ENCODE measurements around the gene EEF1A2. TPM values are rescaled to one million over a fixed set of nuclear protein-coding genes. Genes with fewer than 3 reads are reported as not detected.

EEF1A2 gene
- total and polyA plus RNA-seq, 2 donors (not counting 3 experiments of a cell fraction or from before 2014, with no cell fraction given), result 2.7 to 3.4 TPM

DNA sequence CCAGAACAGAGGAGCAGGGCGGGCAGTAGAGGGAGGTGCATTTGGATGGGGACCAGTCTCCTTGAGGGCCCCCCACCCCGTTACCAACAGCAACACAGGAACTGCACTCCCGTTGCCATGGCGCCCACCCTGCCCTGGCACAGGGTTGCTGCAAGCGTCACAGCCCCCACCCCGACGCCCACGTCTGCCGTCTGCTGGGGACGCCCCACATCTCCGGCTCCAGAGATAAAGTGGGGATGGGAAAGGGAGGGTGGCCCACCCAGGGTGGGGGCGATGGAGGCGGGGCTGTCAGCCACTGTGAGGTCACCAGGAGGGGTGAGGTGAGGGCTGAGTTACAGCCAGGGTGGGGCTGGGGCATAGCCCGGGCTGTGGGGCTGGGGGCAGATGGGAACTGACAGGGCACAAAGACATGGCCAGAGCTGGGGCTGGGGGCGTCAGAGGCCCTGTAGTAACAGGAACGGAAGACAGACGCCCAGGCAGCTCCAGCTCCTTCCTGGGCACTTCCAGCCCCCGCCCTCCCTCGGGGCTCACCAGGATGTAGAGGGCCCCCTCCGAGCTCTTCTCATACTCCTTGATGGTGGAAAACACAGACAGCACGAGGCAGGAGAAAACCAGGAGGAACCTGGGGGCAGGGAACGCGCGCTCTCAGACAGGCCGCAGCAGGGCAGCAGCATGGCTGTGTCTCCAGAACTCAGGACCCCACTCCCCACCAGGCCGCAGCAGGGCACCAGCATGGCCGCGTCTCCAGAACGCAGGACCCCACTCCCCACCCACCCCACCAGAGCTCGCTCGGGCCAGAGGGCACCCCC is 52.5 kb downstream of the EEF1A2 start:
- Histone ChIP-seq H3K79me2 (ENCODE audit: control insufficient read depth, insufficient read depth, low read length) (no peaks in the 10 kb centered on the region), H3K4me1 (ENCODE audit: control insufficient read depth, extremely low read depth, insufficient read depth, low read length) (no peaks in the 10 kb centered on the region), H3K9ac (replicated peaks; ENCODE audit: extremely low read depth, insufficient read depth, low read length) (no peak overlapping the region), H2AFZ (ENCODE audit: low read depth, low read length) (no peak overlapping the region), H3K27me3 (ENCODE audit: control insufficient read depth in 2 of 2, insufficient read depth in 2 of 2, low read length in 2 of 2) (no peaks in the 10 kb centered on the region), H3K4me2 (ENCODE audit: insufficient read depth, low read length) (no peak overlapping the region), H3K4me3 (replicated peaks in 1 of 3; ENCODE audit: insufficient read depth in 1 of 3, low read depth in 1 of 3, low read length in 3 of 3) (no peak overlapping the region), H3K36me3 (ENCODE audit: control insufficient read depth in 2 of 2, extremely low read depth in 1 of 2, insufficient read depth in 2 of 2, low read length in 2 of 2) (no peaks in the 10 kb centered on the region), H4K20me1 (replicated peaks; ENCODE audit: control insufficient read depth, extremely low read depth, insufficient read depth, low read length) (no peaks in the 10 kb centered on the region), H3K9me1 (replicated peaks; ENCODE audit: control insufficient read depth, extremely low read depth, insufficient read depth, low read length) (no peaks in the 10 kb centered on the region), H3K9me3 (replicated peaks; ENCODE audit: control insufficient read depth, insufficient read depth, low read length) (no peaks in the 10 kb centered on the region), H3K27ac (ENCODE audit: insufficient read depth, low read depth, low read length) (no peak overlapping the region)
- no peak for FAIRE-seq
- intact Hi-C loops (cut with micrococcal nuclease), result no loop called here
- TF ChIP-seq, protein P1, sequence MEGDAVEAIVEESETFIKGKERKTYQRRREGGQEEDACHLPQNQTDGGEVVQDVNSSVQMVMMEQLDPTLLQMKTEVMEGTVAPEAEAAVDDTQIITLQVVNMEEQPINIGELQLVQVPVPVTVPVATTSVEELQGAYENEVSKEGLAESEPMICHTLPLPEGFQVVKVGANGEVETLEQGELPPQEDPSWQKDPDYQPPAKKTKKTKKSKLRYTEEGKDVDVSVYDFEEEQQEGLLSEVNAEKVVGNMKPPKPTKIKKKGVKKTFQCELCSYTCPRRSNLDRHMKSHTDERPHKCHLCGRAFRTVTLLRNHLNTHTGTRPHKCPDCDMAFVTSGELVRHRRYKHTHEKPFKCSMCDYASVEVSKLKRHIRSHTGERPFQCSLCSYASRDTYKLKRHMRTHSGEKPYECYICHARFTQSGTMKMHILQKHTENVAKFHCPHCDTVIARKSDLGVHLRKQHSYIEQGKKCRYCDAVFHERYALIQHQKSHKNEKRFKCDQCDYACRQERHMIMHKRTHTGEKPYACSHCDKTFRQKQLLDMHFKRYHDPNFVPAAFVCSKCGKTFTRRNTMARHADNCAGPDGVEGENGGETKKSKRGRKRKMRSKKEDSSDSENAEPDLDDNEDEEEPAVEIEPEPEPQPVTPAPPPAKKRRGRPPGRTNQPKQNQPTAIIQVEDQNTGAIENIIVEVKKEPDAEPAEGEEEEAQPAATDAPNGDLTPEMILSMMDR (IDR thresholded peaks at IDR 0.05; ENCODE audit: extremely low read depth in 1 of 2, insufficient read depth in 1 of 2, low read depth in 1 of 2, low read length in 2 of 2), result no peak
- TF ChIP-seq, protein P2, sequence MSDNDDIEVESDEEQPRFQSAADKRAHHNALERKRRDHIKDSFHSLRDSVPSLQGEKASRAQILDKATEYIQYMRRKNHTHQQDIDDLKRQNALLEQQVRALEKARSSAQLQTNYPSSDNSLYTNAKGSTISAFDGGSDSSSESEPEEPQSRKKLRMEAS (IDR thresholded peaks at IDR 0.05; ENCODE audit: insufficient read depth, insufficient read length), result no peak
- TF ChIP-seq GATA2 (IDR thresholded peaks at IDR 0.05; ENCODE audit: insufficient read depth, insufficient read length, low read depth, low read length), result no peak
- no peak for TF ChIP-seq POLR2AphosphoS5 (IDR thresholded peaks at IDR 0.05; ENCODE audit: insufficient read depth, low read depth, low read length)
- no peak for TF ChIP-seq JUN (IDR thresholded peaks at IDR 0.05; ENCODE audit: borderline replicate concordance, insufficient read depth, insufficient read length, low read depth)
- TF ChIP-seq MYC (IDR thresholded peaks at IDR 0.05; ENCODE audit: low read depth, low read length), result no peak
- no peak for TF ChIP-seq EZH2 (IDR thresholded peaks at IDR 0.05; ENCODE audit: borderline replicate concordance, low read depth, low read length, severe bottlenecking)
- TF ChIP-seq POLR2A (IDR thresholded peaks at IDR 0.05; ENCODE audit: low read depth, low read length), result no peak
- TF ChIP-seq FOS (IDR thresholded peaks at IDR 0.05; ENCODE audit: borderline replicate concordance, insufficient read depth, low read length), result no peak
- dilution Hi-C loops (cut with MboI; ENCODE audit: extremely low pct_ligation_motif_present, low sequenced_read_pairs), result no loop called here
- DNase-seq (ENCODE audit: low read depth, low spot score), result no peak
- ChIA-PET POLR2A (no interaction called here), CTCF (interaction anchor here (0.7 to 1.0 kb wide), 2 partner anchors 50 to 75 kb away, joined by 3 read pairs; partner anchors contain the start of gene PPDPF)
- BruUV-seq (replicated peaks), result no TSS peak

Measured in endothelial cell of umbilical vein (primary cell).